ENCODE results near the gene PODN.

DNA sequence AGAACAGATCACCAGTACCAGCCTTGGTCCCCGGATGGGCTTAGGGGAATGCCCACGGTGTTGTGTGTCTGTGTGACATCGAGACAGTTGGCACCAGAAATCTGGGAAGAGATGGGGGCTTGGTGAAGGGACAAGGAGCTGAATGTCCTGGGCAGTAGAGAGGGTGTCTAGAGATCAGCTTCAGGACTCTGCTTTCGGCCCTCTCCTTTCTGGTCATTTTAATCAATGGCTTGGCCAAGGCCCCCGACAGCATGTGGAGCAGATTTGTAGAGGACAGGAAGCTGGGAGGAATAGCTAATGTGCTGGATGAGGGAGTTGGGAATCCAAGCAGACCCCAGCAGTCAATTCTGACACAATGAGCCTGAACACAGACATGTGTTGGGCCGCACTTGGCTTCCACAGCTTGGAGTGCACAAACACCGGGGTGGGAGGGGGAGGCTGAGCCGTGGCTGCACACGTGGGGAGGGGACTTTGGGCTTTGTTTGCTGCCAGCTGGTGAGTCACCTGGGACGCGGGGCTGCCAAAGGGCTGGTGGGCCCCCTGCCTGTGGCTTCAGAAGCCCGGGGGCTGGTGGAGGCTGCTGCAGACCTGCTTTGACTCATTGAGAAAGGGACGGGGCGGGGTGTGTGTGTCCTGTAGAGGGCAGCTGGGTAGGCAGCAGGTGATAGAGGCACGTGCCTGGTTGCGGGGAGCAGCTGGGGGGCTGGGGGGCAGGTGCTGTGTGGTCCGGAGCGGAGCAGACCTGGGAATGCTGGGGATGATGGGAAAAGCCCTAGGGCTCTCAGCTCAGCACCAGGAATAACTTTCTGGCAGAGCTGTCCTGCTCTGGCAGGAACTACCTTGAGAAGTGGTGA, 59.5 kb downstream of the PODN start:
- TF ChIP-seq, protein P1, sequence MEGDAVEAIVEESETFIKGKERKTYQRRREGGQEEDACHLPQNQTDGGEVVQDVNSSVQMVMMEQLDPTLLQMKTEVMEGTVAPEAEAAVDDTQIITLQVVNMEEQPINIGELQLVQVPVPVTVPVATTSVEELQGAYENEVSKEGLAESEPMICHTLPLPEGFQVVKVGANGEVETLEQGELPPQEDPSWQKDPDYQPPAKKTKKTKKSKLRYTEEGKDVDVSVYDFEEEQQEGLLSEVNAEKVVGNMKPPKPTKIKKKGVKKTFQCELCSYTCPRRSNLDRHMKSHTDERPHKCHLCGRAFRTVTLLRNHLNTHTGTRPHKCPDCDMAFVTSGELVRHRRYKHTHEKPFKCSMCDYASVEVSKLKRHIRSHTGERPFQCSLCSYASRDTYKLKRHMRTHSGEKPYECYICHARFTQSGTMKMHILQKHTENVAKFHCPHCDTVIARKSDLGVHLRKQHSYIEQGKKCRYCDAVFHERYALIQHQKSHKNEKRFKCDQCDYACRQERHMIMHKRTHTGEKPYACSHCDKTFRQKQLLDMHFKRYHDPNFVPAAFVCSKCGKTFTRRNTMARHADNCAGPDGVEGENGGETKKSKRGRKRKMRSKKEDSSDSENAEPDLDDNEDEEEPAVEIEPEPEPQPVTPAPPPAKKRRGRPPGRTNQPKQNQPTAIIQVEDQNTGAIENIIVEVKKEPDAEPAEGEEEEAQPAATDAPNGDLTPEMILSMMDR (IDR thresholded peaks at IDR 0.05) = no peak
- TF ChIP-seq EP300 (IDR thresholded peaks at IDR 0.05) (no peak), POLR2A (IDR thresholded peaks at IDR 0.05) (no peak)

All from ovary (tissue), 3 donors.